ENCODE results near the gene NXN. TPM values are rescaled to one million over a fixed set of nuclear protein-coding genes. Genes with fewer than 3 reads are reported as not detected.

Gene NXN
- total and polyA plus RNA-seq, 2 donors (not counting 1 experiment from before 2014, with no cell fraction given), result 0.04 to 0.17 TPM

DNA sequence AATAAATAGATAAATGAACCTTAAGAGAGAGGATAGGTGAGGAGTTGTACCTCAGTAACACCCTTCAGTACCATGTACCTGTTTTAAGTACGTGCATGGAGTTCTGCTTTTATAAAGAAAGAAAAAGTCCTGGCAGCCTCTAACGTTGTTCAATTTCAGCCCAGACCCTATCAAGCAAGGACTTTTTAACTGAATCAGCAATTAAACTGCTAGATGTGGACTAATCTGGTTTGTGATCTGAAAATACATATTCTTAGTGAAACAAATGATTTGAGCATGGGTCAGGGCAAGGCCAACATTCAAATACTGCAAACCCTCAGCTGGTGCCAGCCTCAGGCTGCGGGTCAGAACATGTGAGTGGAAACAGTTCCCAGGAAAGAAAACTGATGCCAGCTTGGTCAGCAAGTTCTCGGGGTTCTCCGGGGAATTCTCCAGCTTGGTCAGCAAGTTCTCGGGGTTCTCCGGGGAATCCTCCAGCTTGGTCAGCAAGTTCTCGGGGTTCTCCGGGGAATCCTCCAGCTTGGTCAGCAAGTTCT lies 112.9 kb downstream of the NXN start:
- Histone ChIP-seq H3K4me1 (ENCODE audit: control insufficient read depth in 2 of 2, insufficient read depth in 2 of 2, low read length in 2 of 2) (no peaks in the 10 kb centered on the region), H3K36me3 (replicated peaks in 1 of 2; ENCODE audit: control extremely low read depth in 1 of 2, control insufficient read depth in 1 of 2, extremely low read depth in 1 of 2, insufficient read depth in 2 of 2, low read length in 1 of 2) (no peaks in the 10 kb centered on the region), H3K4me3 (ENCODE audit: control extremely low read depth in 1 of 5, extremely low read depth in 1 of 5, insufficient read depth in 1 of 5, low read depth in 2 of 5, low read length in 4 of 5) (no peak overlapping the region), H3K27me3 (replicated peaks in 1 of 4; ENCODE audit: control extremely low read depth in 1 of 4, control insufficient read depth in 3 of 4, insufficient read depth in 4 of 4, low read length in 3 of 4) (peaks cover 0 to 7% (median 0%) of the 10 kb centered on the region in 4 experiments), H3K9ac (ENCODE audit: low read length) (no peak overlapping the region), H2AFZ (ENCODE audit: insufficient read depth, low read depth, low read length, poor library complexity, severe bottlenecking) (no peak overlapping the region), H3K27ac (ENCODE audit: low read length in 2 of 2) (no peak overlapping the region), H4K20me1 (ENCODE audit: control insufficient read depth, insufficient read depth, low read length, poor library complexity, severe bottlenecking) (no peaks in the 10 kb centered on the region), H3K79me2 (ENCODE audit: control insufficient read depth, insufficient read depth, low read length) (no peaks in the 10 kb centered on the region), H3K9me3 (ENCODE audit: control extremely low read depth in 1 of 3, control insufficient read depth in 2 of 3, insufficient read depth in 1 of 3, low read length in 2 of 3) (no peaks in the 10 kb centered on the region), H3K4me2 (replicated peaks; ENCODE audit: low read depth, low read length, poor library complexity, severe bottlenecking) (no peak overlapping the region)
- no peak for ATAC-seq (ENCODE audit: low read depth)
- ChIA-PET CTCF (no interaction called here), POLR2A (no interaction called here)
- DNase-seq, result no peak
- intact Hi-C loops (cut with micrococcal nuclease), result no loop called here
- H3K4me3 Mint-ChIP-seq, result no peak overlapping the region
- H3K27ac Mint-ChIP-seq, result no peak overlapping the region
- TF ChIP-seq, protein P1, sequence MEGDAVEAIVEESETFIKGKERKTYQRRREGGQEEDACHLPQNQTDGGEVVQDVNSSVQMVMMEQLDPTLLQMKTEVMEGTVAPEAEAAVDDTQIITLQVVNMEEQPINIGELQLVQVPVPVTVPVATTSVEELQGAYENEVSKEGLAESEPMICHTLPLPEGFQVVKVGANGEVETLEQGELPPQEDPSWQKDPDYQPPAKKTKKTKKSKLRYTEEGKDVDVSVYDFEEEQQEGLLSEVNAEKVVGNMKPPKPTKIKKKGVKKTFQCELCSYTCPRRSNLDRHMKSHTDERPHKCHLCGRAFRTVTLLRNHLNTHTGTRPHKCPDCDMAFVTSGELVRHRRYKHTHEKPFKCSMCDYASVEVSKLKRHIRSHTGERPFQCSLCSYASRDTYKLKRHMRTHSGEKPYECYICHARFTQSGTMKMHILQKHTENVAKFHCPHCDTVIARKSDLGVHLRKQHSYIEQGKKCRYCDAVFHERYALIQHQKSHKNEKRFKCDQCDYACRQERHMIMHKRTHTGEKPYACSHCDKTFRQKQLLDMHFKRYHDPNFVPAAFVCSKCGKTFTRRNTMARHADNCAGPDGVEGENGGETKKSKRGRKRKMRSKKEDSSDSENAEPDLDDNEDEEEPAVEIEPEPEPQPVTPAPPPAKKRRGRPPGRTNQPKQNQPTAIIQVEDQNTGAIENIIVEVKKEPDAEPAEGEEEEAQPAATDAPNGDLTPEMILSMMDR (IDR thresholded peaks at IDR 0.05), result no peak
- TF ChIP-seq EZH2 (IDR thresholded peaks at IDR 0.05; ENCODE audit: borderline replicate concordance, insufficient read depth, low read depth, low read length, poor library complexity, severe bottlenecking), result no peak
- no peaks in the 10 kb centered on the region for H3K4me1 Mint-ChIP-seq
- 100% methylated on average over 2 of the region's 9 CpGs for WGBS (ENCODE audit: insufficient coverage)
- H3K9me3 Mint-ChIP-seq (ENCODE audit: insufficient read depth), result no peaks in the 10 kb centered on the region
- H3K27me3 Mint-ChIP-seq, result peaks cover 34% of the 10 kb centered on the region

DNA sequence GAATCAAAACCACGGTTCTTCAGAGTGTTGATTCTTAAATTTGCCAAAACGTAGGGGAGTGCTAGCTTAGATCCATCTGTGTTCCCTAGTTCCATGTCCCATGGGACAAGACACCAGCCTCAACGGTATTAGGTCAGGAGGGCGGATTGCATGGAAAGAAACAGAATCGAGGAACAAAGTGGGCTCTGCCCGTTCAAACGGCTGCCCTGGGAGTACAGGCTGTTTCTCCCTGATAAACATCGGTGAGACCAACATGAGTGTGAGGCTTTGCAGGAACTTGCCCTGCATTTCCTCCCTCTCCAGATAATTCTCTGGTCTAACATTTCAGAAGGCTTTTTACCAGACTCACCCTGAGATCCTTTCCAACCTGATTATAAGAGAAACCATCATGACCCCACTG lies 115.3 kb downstream of the NXN start:
- H4K20me1 ChIP-seq (ENCODE audit: control insufficient read depth, insufficient read depth, low read length, poor library complexity, severe bottlenecking), result no peaks in the 10 kb centered on the region
- H3K36me3 ChIP-seq (replicated peaks in 1 of 2; ENCODE audit: control extremely low read depth in 1 of 2, control insufficient read depth in 1 of 2, extremely low read depth in 1 of 2, insufficient read depth in 2 of 2, low read length in 1 of 2), result no peaks in the 10 kb centered on the region
- H2AFZ ChIP-seq (ENCODE audit: insufficient read depth, low read depth, low read length, poor library complexity, severe bottlenecking), result no peak overlapping the region
- intact Hi-C loops (cut with micrococcal nuclease), result no loop called here
- ChIA-PET CTCF (no interaction called here), POLR2A (no interaction called here)
- Mint-ChIP-seq H3K4me1 (no peaks in the 10 kb centered on the region), H3K27me3 (peaks cover 31% of the 10 kb centered on the region), H3K27ac (no peak overlapping the region), H3K4me3 (no peak overlapping the region), H3K9me3 (ENCODE audit: insufficient read depth) (no peaks in the 10 kb centered on the region)
- TF ChIP-seq, protein P1 (IDR thresholded peaks at IDR 0.05), result no peak
- no peak for TF ChIP-seq EZH2 (IDR thresholded peaks at IDR 0.05; ENCODE audit: borderline replicate concordance, insufficient read depth, low read depth, low read length, poor library complexity, severe bottlenecking)
- DNase-seq (no peak), ATAC-seq (ENCODE audit: low read depth) (no peak)
- H3K4me3 ChIP-seq (ENCODE audit: control extremely low read depth in 1 of 5, extremely low read depth in 1 of 5, insufficient read depth in 1 of 5, low read depth in 2 of 5, low read length in 4 of 5), result peak overlapping the region in 1 of 5 experiments; percentile 28
- H3K27ac ChIP-seq (ENCODE audit: low read length in 2 of 2), result no peak overlapping the region
- H3K79me2 ChIP-seq (ENCODE audit: control insufficient read depth, insufficient read depth, low read length), result no peaks in the 10 kb centered on the region
- no peaks in the 10 kb centered on the region for H3K9me3 ChIP-seq (ENCODE audit: control extremely low read depth in 1 of 3, control insufficient read depth in 2 of 3, insufficient read depth in 1 of 3, low read length in 2 of 3)
- no peak overlapping the region for H3K4me2 ChIP-seq (replicated peaks; ENCODE audit: low read depth, low read length, poor library complexity, severe bottlenecking)
- no peaks in the 10 kb centered on the region for H3K4me1 ChIP-seq (ENCODE audit: control insufficient read depth in 2 of 2, insufficient read depth in 2 of 2, low read length in 2 of 2)
- peaks cover 0 to 7% (median 0%) of the 10 kb centered on the region in 4 experiments for H3K27me3 ChIP-seq (replicated peaks in 1 of 4; ENCODE audit: control extremely low read depth in 1 of 4, control insufficient read depth in 3 of 4, insufficient read depth in 4 of 4, low read length in 3 of 4)
- WGBS (ENCODE audit: insufficient coverage), result 13% methylated on average over 8 of the region's 8 CpGs
- no peak overlapping the region for H3K9ac ChIP-seq (ENCODE audit: low read length)

Data from B cell (primary cell).